Right lobe of liver (tissue), 6 donors: ENCODE measurements around the gene ZBTB24. TPM values are rescaled to one million over a fixed set of nuclear protein-coding genes. Genes with fewer than 3 reads are reported as not detected.

ENCODE experiments used
- ATAC-seq, 4 donors: fragments of 200-7000 bp; cut with Tn5 transposase; one replicate each; pipeline ENCODE4 v1.9.1; 2020; ENCODE audit warnings: mild to moderate bottlenecking in 4 of 4, moderate library complexity in 4 of 4
- DNase-seq, 3 donors: peaks; one replicate each; pipeline ENCODE4 v3.0.0-alpha.2; 2020
- H3K27ac ChIP-seq, 3 donors: fragments of 200-600 bp; one replicate each; pipeline ENCODE4 v1.8.0; 2022
- H3K27me3 ChIP-seq, 2 donors: fragments of 200-600 bp; one replicate each; pipeline ENCODE4 v1.8.0; 2022
- H3K36me3 ChIP-seq, 4 donors: fragments of 200-600 bp; sonication (generic) in 1 of 4; one replicate each; pipeline versions ENCODE4 v1.5.1 to v1.8.0; 2017 to 2022; ENCODE audit warnings: control low read depth in 1 of 4
- H3K4me1 ChIP-seq, 4 donors: fragments of 200-600 bp; sonication (generic) in 1 of 4; one replicate each; pipeline versions ENCODE4 v1.5.1 to v1.8.0; 2017 to 2022; ENCODE audit warnings: control low read depth in 1 of 4
- H3K4me3 ChIP-seq, 3 donors: fragments of 200-600 bp; one replicate each; pipeline ENCODE4 v1.8.0; 2022
- H3K9me3 ChIP-seq, 4 donors: fragments of 200-600 bp; sonication (generic) in 1 of 4; one replicate each; pipeline versions ENCODE4 v1.5.1 to v1.8.0; 2017 to 2022; ENCODE audit warnings: control low read depth in 1 of 4
- POLR2A ChIP-seq: fragments of 450-650 bp; IDR thresholded peaks from one replicate; pipeline ENCODE4 v1.6.1; 2017; ENCODE audit warnings: antibody characterized with exemption, mild to moderate bottlenecking
- WGBS: methylation state at CpG from one replicate; pipeline ENCODE4 v1.1.6; 2018; ENCODE audit warnings: low coverage, low lambda C conversion rate; ENCODE audit not compliant: insufficient coverage; ENCODE audit errors: missing lambda C conversion rate; 5-methylcytosine and 5-hydroxymethylcytosine counted together
- intact Hi-C, 2 donors: fragments of 100-400 bp; cut with DNase I; formaldehyde crosslinking; loops; one replicate each; pipeline versions ENCODE4 v1.11.2 to v1.14.1; 2022
- total RNA-seq, 6 experiments: library from RNA; depleted of rRNA in 2 of 6; stranded (reverse); fragments of >200 nt in 2 of 6; fragmentation: NEBNext Ultra II Directional in 3 of 6; extraction: Animal tissue kit (Norgen Biotek cat#: 25700) in 3 of 6; gene quantifications; one replicate each; pipeline versions ENCODE4 v1.1.0 to v1.2.4, GENCODE V29; 2016 to 2023
- TF ChIP-seq, protein P1 (sequence below), 4 donors: fragments of 200-600 bp in 3 of 4; fragments of 450-650 bp in 1 of 4; IDR thresholded peaks; one replicate each; pipeline versions ENCODE4 v1.5.1 to v1.8.0; 2016 to 2022; ENCODE audit warnings: antibody characterized with exemption in 4 of 4, mild to moderate bottlenecking in 2 of 4
- donor health status: DM: no; HTN: yes; CAD: no.
- donor health status: DM: no; HTN: no; CAD: no.
- donor health status: DM: no; HTN: no; CAD: no.
- donor health status: DM: no; HTN: yes; CAD: no.
- donor health status: DM: no; HTN: yes; CAD: no.

Gene ZBTB24
- total RNA-seq, 6 experiments from 2014 or later, result 2.4 to 3.6 (median 2.7) TPM

DNA sequence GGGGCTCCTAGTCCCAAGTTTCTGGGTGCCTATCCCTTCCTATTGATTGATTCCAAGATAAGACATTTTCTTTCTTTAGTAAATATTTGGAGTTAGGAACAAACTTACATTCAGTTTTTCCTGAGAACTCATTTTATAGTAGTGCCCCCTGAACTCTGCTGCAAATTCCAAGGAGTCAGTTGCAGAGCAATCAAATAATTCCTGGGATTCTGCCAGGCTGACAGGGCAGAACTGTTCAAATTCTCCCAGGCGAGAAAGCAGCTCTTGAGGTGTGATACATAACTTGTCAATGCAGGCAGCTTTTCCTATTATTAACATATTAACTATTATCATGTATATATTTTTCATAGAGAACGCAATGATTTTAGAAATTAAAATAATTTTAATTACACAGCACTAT lies 15.9 kb upstream of the ZBTB24 start:
- no peak for DNase-seq
- 85% methylated on average over 2 of the region's 2 CpGs for WGBS
- Histone ChIP-seq H3K9me3 (no peaks in the 10 kb centered on the region), H3K27ac (no peak overlapping the region), H3K4me3 (no peak overlapping the region), H3K27me3 (no peaks in the 10 kb centered on the region), H3K4me1 (peaks cover 0 to 7% (median 2%) of the 10 kb centered on the region in 4 donors), H3K36me3 (no peaks in the 10 kb centered on the region)
- no peak for ATAC-seq
- TF ChIP-seq POLR2A, result no peak
- intact Hi-C loops, result no loop called here

DNA sequence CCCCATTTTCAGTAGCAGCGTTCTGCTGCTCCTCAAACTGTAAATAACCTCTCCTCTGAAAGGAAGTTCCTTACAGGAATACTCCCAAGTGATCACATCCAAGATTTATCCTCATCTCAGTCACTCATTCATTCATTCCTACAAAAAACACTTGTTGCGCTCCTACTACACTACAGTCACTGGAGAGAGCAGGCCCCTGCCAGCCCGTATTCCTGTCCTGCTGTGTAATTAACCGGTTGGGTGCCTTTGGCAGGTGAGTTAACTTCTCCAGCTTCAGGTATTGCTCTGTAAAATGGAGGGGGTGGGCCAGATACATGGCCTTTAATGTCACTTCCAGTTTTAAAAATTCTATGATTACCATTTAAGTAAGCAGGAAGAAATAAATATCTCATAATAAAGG lies 15.0 kb upstream of the ZBTB24 start:
- TF ChIP-seq POLR2A, result no peak
- intact Hi-C loops, result no loop called here
- ATAC-seq, result no peak
- no peak for DNase-seq
- Histone ChIP-seq H3K27ac (no peak overlapping the region), H3K36me3 (no peaks in the 10 kb centered on the region), H3K4me1 (no peaks in the 10 kb centered on the region), H3K9me3 (no peaks in the 10 kb centered on the region), H3K4me3 (no peak overlapping the region), H3K27me3 (no peaks in the 10 kb centered on the region)
- 86% methylated on average over 4 of the region's 4 CpGs for WGBS

DNA sequence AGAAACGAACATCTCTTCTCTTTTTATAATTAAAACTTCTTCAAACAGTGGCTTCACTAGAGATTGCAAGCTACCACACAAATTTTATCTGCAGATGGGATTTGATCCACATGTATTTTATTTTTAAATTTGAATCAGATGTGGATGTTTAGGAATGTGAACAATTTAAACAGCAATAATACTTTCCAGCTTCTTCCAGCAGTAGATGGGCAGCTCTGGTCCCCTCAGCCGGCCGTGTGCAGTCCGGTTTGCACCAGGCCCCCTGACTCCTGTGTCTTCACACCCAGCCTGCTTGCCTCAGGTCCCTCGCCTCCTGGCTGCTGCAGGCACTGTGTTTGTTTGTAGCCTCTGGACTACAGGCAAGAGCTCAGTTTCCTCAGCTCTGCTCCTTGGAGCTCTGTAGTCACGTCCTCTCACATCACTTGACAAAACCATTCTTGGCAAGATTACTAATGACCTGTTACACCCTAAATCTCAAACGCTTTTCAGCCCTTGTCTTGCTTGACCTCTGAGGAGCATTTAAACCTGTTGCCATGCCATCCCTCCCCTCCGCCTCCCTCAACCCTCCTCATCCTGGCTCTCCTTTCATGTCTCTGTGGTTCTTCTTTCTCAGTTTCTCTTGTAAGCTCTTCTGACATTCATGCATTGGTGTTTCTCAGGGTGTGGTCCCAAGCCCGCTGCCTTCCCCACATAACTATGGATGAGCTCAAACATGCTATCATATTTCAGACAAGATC lies 13.2 kb upstream of the ZBTB24 start:
- no peak overlapping the region for H3K27ac ChIP-seq
- H3K4me1 ChIP-seq, result no peaks in the 10 kb centered on the region
- intact Hi-C loops, result no loop called here
- H3K9me3 ChIP-seq, result no peaks in the 10 kb centered on the region
- H3K36me3 ChIP-seq, result no peaks in the 10 kb centered on the region
- DNase-seq (no peak), ATAC-seq (no peak)
- no peaks in the 10 kb centered on the region for H3K27me3 ChIP-seq
- TF ChIP-seq, protein P1, sequence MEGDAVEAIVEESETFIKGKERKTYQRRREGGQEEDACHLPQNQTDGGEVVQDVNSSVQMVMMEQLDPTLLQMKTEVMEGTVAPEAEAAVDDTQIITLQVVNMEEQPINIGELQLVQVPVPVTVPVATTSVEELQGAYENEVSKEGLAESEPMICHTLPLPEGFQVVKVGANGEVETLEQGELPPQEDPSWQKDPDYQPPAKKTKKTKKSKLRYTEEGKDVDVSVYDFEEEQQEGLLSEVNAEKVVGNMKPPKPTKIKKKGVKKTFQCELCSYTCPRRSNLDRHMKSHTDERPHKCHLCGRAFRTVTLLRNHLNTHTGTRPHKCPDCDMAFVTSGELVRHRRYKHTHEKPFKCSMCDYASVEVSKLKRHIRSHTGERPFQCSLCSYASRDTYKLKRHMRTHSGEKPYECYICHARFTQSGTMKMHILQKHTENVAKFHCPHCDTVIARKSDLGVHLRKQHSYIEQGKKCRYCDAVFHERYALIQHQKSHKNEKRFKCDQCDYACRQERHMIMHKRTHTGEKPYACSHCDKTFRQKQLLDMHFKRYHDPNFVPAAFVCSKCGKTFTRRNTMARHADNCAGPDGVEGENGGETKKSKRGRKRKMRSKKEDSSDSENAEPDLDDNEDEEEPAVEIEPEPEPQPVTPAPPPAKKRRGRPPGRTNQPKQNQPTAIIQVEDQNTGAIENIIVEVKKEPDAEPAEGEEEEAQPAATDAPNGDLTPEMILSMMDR (IDR thresholded peaks at IDR 0.05), result no peak
- no peak for TF ChIP-seq POLR2A
- no peak overlapping the region for H3K4me3 ChIP-seq
- 78% methylated on average over 5 of the region's 9 CpGs for WGBS

DNA sequence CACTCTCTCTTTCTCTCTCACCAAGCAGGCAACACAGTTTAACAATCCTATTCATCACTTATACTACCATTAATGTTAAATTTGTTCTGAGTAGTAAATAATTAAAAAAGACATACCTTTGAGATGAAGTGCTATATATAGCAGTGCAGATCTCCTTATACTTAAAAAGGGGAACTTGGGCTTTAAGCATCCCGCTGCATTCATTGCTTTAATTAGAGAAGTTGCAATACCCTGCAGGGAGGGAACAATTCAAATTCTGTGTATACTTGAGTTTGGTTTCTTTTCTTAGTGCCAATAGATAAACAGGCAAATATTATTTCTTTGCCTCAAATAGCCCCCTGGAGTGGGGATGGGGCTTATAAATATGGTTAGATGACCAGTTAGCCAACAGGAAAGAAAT lies 10.8 kb upstream of the ZBTB24 start:
- Histone ChIP-seq H3K36me3 (no peaks in the 10 kb centered on the region), H3K27me3 (no peaks in the 10 kb centered on the region), H3K4me1 (no peaks in the 10 kb centered on the region), H3K27ac (no peak overlapping the region), H3K9me3 (no peaks in the 10 kb centered on the region), H3K4me3 (no peak overlapping the region)
- intact Hi-C loops, result no loop called here
- 75% methylated on average over 1 of the region's 1 CpG for WGBS
- ATAC-seq (no peak), DNase-seq (no peak)
- no peak for TF ChIP-seq POLR2A
- TF ChIP-seq, protein P1 (IDR thresholded peaks at IDR 0.05), result no peak

DNA sequence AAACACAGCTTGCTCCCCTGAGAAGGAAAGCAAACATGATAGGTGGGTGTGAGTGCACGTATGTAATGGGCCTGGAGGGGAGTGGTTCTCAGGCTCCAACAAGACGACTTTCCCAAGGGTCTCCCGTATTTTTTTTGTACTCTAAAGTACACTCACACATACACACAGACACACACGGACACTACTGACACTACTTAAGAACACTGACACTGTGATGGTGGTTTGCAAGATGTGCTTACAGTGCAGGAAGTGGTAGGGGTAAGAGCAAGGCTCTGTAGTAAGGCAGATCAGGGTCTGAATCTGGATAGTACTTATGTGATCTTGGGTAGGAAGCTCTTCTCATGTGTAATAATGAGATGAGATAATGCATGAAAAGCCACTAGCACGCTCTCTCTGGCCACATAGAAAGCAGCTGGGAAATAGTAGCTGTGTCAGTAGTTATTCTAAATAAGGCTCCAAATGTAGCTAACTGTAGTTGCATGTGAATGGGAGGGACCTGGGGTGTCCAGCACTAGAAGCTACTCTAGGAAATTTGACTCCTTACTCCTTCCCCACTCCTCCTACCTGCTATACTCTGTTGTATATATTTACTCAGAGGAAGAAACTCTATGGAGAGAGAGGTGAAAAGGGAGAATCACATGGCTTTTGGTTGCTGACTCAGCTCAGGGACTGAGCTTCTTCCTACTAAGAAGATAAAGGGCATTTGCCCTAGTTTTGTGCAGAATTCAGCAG lies 8.4 kb upstream of the ZBTB24 start:
- TF ChIP-seq, protein P1 (IDR thresholded peaks at IDR 0.05), result no peak
- TF ChIP-seq POLR2A, result no peak
- Histone ChIP-seq H3K4me1 (no peaks in the 10 kb centered on the region), H3K27me3 (no peaks in the 10 kb centered on the region), H3K36me3 (no peaks in the 10 kb centered on the region), H3K9me3 (no peaks in the 10 kb centered on the region), H3K4me3 (no peak overlapping the region), H3K27ac (no peak overlapping the region)
- WGBS, result 56% methylated on average over 5 of the region's 5 CpGs
- DNase-seq (no peak), ATAC-seq (peak in 1 of 4 donors; percentile 38)
- intact Hi-C loops, result no loop called here
